Measurements from ENCODE around the gene VDAC1.
"Not testable (repeated sequence)": the region's sequence is repeated elsewhere in the genome, so short reads cannot be mapped to it uniquely, and the experiment has no call there.

The VDAC1 gene

DNA sequence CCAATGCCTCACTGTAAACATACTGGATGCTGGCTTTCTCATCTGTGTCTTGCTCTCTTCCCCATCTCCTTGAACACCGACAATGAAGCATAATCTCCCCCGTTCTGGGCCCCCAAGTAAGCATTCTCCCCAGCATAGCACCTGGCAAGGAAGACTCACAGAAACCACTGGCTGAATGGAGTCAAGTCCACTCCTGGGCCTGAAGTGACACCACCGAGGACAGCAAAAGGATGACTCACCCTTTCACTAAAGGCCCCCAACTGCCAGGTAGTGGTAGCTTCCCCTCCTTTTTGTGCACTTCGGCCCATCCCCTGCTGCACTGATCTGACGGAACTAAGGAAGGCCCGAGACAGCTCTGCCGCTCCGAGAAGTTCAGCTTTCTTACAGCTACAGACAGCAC, 9.4 kb downstream of the VDAC1 start:
- DNase-seq (ENCODE audit: low spot score): no peak

DNA sequence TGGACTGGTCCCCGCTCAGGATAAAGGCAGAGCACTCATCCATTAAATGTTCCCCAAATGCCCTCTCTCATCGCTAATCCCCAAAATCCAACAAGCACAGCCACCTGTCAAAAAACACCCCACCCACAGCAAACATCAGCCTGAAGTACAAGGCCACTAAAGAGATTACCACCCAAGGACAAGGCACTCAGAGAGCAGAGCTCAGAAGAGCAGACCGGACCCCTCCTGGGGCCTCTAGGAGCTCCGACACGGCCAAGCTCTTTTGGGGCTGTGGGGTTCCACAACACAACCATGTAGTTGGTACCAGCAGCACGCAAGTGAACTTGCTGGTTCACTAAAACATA, 9.8 kb downstream of the VDAC1 start:
- no peak for DNase-seq (ENCODE audit: low spot score)

DNA sequence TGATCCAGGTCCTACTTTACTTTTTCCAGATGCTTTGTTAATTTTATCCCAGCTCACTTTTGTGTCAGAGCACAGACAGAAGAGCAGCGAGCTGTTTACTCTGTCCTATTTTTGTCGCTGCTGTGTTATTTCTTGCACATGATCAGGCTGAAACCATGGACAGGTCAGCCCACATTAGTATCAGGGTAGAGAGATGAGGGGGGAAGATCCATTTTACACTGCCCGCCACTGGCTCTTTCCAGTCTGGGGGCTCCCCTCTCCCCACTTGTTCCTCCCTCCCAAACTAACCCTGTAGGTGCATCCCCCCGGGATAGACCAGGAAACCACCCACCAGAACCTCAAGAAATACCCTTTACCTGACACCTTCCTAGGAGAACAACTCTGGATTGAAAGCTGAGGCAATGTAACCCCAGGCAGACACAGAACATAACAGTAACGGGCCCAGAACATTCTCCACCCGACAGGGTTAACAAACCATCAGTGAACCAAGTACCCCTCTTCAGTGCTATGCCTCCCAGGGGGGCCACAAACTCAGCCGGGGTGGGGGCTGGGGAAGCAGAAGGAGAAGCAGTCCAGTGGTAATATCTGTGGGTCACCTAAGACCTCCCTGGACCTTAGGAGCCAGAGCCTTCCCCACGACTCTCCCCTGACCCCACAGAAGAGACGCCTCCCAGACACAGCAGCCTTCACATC, 10.3 kb downstream of the VDAC1 start:
- no peak for DNase-seq (ENCODE audit: low spot score)

- no peak for DNase-seq (ENCODE audit: low spot score)
Observed at GRCh38 chr5:133993185-133993936, 11.4 kb downstream of the VDAC1 start.

- no peak for DNase-seq (ENCODE audit: low spot score)
Observed at GRCh38 chr5:133992429-133993155, 12.2 kb downstream of the VDAC1 start.

- no peak for DNase-seq (ENCODE audit: low spot score)
Observed at GRCh38 chr5:133991171-133991910, 13.4 kb downstream of the VDAC1 start.

GRCh38 chr5:133990396-133990795, 14.4 kb downstream of the VDAC1 start:
- DNase-seq (ENCODE audit: low spot score): no peak

GRCh38 chr5:133985540-133986180, 19.1 kb downstream of the VDAC1 start:
- no peak for DNase-seq (ENCODE audit: low spot score)

DNA sequence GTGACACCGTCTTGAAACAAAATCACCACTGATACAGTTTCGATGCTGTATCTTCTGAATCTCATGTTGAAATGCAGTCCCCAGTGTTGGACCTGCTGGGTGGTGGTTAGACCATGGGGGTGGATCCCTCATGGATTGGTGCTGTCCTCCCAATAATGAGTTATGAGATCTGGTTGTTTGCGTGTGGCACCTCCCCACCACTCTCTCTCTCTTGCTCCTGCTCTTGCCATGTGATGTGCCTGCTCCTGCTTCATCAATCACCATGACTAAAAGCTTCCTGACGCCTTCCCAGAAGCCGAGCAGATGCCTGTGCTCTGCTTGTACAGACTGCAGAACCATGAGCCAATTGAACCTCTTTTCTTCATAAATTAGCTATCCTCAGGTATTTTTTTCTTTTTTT, 21.1 kb downstream of the VDAC1 start:
- no peak for DNase-seq (ENCODE audit: low spot score)

DNA sequence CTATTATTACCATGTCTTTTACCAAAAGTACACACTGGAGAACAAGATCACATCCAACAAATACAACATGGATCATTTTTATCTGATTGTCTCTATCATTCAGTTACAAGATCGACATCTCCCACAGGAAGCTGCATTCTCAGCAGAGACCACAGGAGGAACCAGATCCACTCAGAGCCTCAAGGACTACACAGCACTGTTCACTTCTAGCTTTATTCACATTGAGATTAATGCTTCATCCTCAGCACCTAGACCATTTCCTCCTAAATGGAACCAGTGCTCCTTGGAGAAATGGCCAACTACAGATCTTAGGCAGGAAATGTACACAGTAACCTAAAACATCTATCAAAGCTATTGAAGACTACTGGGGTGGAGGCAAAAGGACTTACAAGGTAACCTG, 23.1 kb downstream of the VDAC1 start:
- DNase-seq (ENCODE audit: low spot score): no peak

- DNase-seq (ENCODE audit: low spot score): no peak
Observed at GRCh38 chr5:133980652-133981051, 24.1 kb downstream of the VDAC1 start.

- no peak for DNase-seq (ENCODE audit: low spot score)
Observed at GRCh38 chr5:133978943-133979342, 25.8 kb downstream of the VDAC1 start.

DNA sequence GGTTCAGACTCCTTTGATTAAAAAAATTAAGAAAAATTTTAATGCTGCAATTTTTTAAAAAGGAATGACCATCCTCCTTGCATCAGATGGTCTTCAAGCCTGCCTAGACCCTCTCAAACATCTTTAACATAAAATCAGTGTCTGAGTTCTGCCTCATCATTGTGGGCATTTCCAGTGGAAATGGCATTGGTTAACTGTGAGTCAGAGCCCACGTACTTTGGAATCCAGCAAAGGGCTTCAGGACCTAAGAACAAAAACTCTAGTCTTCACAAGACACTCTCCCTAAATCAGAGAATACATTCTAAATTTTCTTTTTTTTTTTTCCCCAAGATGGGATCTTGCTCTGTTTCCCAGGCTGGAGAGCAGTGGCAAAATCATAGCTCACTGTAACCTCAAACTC, 26.9 kb downstream of the VDAC1 start:
- no peak for DNase-seq (ENCODE audit: low spot score)

DNA sequence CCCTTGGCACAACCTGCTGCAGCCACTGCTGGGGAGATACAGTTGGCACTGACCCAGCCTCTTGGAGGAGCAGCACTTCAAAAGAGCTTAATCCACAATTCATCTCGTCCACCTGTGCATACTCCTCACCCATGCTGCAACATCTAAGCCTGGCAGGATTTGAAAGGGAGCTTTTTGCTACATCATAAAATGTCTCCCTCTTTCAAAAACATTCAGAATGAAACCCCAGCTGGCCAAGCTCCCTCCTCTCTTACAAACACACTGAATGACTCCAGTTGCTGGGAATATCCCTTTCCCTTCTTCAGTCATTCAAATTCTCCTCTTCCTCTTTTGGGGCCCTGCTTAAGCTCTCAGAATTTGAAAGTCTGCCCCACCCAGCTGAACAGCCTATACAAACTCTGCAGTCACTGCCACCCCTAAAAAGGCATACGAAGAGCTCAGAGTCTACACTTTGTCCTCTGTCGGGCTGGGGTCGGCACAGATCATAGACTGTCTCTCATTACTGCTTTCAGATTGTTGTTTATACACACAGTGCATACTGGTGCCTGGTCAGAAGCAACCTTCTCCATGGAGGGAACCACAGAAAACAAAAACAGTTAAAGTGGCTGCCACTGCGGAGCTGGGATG, 27.5 kb downstream of the VDAC1 start:
- DNase-seq (ENCODE audit: low spot score): no peak

GRCh38 chr5:133975546-133975945, 29.2 kb downstream of the VDAC1 start:
- DNase-seq (ENCODE audit: low spot score): not testable (repeated sequence)

DNA sequence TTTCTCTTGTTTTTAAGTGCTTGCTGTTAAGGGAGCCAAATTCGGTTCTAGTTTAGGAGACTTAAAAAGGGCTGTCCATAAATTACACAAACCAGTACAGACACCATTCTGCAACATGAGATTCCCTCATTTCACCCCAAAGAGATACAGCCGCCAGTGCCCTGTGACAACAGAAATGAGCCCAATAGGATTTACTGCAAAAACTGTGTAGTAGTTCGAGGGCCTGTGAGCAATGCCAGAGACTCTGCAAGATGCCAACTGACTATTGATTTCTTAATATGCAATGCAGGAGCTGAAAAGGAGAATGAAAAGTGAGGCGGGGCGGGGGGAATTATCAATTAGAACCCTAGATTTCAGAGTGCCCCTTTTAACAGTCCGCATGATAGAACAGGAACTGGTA, 30.6 kb downstream of the VDAC1 start:
- DNase-seq (ENCODE audit: low spot score): no peak

GRCh38 chr5:133970325-133970909, 34.4 kb downstream of the VDAC1 start:
- DNase-seq (ENCODE audit: low spot score): no peak

DNA sequence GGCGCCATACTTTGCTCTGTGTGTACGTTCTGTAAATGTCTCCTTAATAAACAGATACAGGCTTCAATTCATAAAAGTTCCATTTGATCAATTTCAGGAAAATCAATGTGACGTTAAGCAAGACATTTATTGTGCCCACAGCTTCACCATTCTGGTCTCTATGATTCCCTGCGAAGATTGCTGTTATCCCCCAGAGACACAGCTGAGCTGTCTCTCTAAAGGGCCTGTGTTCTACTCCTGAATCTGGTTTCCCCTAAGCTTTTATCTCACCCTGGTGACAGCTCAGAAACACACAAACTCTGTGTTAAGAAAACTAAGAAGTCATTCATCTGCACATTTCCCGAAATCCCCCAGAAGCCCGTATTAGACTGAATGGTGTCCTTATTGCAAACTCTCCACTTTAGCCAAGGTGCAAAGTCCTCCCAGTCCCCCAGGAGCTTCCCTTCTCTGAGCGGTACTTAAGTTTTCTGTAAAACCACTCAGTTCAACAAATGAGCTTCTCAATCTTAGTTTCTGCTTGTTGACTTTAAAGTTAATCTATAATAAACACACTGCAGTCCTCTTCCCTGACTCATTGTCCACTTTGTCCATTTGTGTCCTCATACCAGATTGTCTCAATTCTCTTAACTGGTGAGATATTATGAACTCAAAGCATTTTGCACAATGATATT, 35.0 kb downstream of the VDAC1 start:
- DNase-seq (ENCODE audit: low spot score): no peak

GRCh38 chr5:133968204-133968980, 36.4 kb downstream of the VDAC1 start, which contains the start of gene C5orf15:
TSS of gene C5orf15 (minus strand) at chr5:133968625. CDS start at chr5:133968584, 41 bp downstream.
- peak; percentile 95 for DNase-seq (ENCODE audit: low spot score)

Data from activated CD4-positive, alpha-beta T cell treated with anti-CD3 and anti-CD28 coated beads, Interleukin-2, Interleukin-4, amounts not matched to agents 100 ng/mL and 50 ng/mL, durations not matched to agents 16 hours and 8 hours (primary cell).